Smooth muscle cell of the pulmonary artery (primary cell): Measurements from ENCODE around the gene CORO2B. TPM values are rescaled to one million over a fixed set of nuclear protein-coding genes. Genes with fewer than 3 reads are reported as not detected.

Experiments
- total RNA-seq: library from RNA; depleted of rRNA; stranded (reverse); fragments of >200 nt; gene quantifications from 2 replicates; pipeline ENCODE4 v1.2.3, GENCODE V29; 2014

Gene CORO2B
- total RNA-seq: 24.6 and 32.9 TPM in 2 replicates

GRCh38 chr15:68578980-68579935, at the start of gene CORO2B:
Gene CORO2B (plus strand): TSS chr15:68578993. CDS start chr15:68579263, 270 bp downstream.

Other genes with a start within 250 kb of the CORO2B start
- gene ITGA11, start 146.8 kb upstream of the CORO2B start, total RNA-seq: 190 and 241 TPM in 2 replicates
- 53.8 and 58.0 TPM in 2 replicates for gene ANP32A, start 241.9 kb downstream of the CORO2B start, total RNA-seq